Keratinocyte (primary cell): ENCODE results near the gene PACS2. TPM values are rescaled to one million over a fixed set of nuclear protein-coding genes. Genes with fewer than 3 reads are reported as not detected.
A peak's percentile ranks its signal among the peaks of the same experiment; 100 is the strongest.

Experiments used
- DNase-seq: peaks from one replicate; pipeline ENCODE4 v3.0.0-alpha.2; 2011; ENCODE audit warnings: low read depth, missing footprints, low spot score
- FAIRE-seq: peaks from 2 replicates; lab custom pipeline; 2011; peaks lifted over from hg19 to GRCh38; lab: Jason Lieb, UNC
- H2AFZ ChIP-seq: 2 replicates; pipeline ENCODE4 v1.6.0; 2012; ENCODE audit warnings: low read length, control low read depth, inconsistent platforms; ENCODE audit not compliant: control insufficient read depth
- H3K27ac ChIP-seq: 2 replicates; pipeline ENCODE4 v1.5.1; 2011; ENCODE audit warnings: low read length; ENCODE audit not compliant: control insufficient read depth, insufficient read depth
- H3K27me3 ChIP-seq: 3 replicates; pipeline ENCODE4 v1.6.0; 2011; ENCODE audit warnings: low read length; ENCODE audit not compliant: control insufficient read depth, insufficient read depth; ENCODE audit errors: extremely low read depth
- H3K36me3 ChIP-seq, 2 experiments: 2 replicates in 1 of 2; 3 replicates in 1 of 2; pipeline ENCODE4 v1.5.1; 2011; ENCODE audit warnings: low read length in 2 of 2, mild to moderate bottlenecking in 1 of 2; ENCODE audit not compliant: control insufficient read depth in 2 of 2, insufficient read depth in 2 of 2; ENCODE audit errors: extremely low read depth in 1 of 2
- H3K4me1 ChIP-seq: 3 replicates; pipeline ENCODE4 v1.5.1; 2011; ENCODE audit warnings: low read length; ENCODE audit not compliant: control insufficient read depth, insufficient read depth; ENCODE audit errors: extremely low read depth
- H3K4me2 ChIP-seq: 3 replicates; pipeline ENCODE4 v1.6.0; 2011; ENCODE audit warnings: low read depth, low read length; ENCODE audit not compliant: control insufficient read depth, insufficient read depth; ENCODE audit errors: extremely low read depth
- H3K4me3 ChIP-seq, 3 experiments: fragments of 200-600 bp in 1 of 3; sonication (generic) in 1 of 3; 2 replicates in 2 of 3; 3 replicates in 1 of 3; pipeline ENCODE4 v1.5.1; 2011 to 2016; ENCODE audit warnings: low read length in 3 of 3, mild to moderate bottlenecking in 3 of 3, control low read depth in 2 of 3, inconsistent platforms in 1 of 3, low read depth in 1 of 3, mixed read lengths in 1 of 3, mixed run types in 1 of 3, moderate library complexity in 1 of 3; ENCODE audit not compliant: control insufficient read depth in 2 of 3, insufficient read depth in 2 of 3; ENCODE audit errors: extremely low read depth in 1 of 3
- H3K79me2 ChIP-seq: 2 replicates; pipeline ENCODE4 v1.6.0; 2012; ENCODE audit warnings: low read length; ENCODE audit not compliant: control insufficient read depth, insufficient read depth
- H3K9ac ChIP-seq: 3 replicates; pipeline ENCODE4 v1.6.0; 2011; ENCODE audit warnings: low read length; ENCODE audit not compliant: control insufficient read depth, insufficient read depth; ENCODE audit errors: extremely low read depth
- H3K9me1 ChIP-seq: 3 replicates; pipeline ENCODE4 v1.6.0; 2011; ENCODE audit warnings: low read length; ENCODE audit not compliant: control insufficient read depth, insufficient read depth; ENCODE audit errors: extremely low read depth
- H3K9me3 ChIP-seq: 2 replicates; pipeline ENCODE4 v1.5.1; 2012; ENCODE audit warnings: low read depth, low read length; ENCODE audit not compliant: control insufficient read depth
- H4K20me1 ChIP-seq: 3 replicates; pipeline ENCODE4 v1.6.0; 2011; ENCODE audit warnings: low read length; ENCODE audit not compliant: control insufficient read depth, insufficient read depth; ENCODE audit errors: extremely low read depth
- CTCF ChIP-seq, 3 experiments: IDR thresholded peaks in 1 of 3; conservative IDR thresholded peaks in 1 of 3; optimal IDR thresholded peaks in 1 of 3; 2 replicates in 2 of 3; 3 replicates in 1 of 3; pipeline versions ENCODE3 to v1.5.1; 2011; ENCODE audit warnings: low read length in 3 of 3, mild to moderate bottlenecking in 3 of 3, moderate library complexity in 2 of 3, control low read depth in 1 of 3, inconsistent platforms in 1 of 3; ENCODE audit not compliant: insufficient read depth in 2 of 3; ENCODE audit errors: extremely low read depth in 1 of 3
- EZH2 ChIP-seq: IDR thresholded peaks from one replicate; pipeline ENCODE4 v1.6.1; 2012; ENCODE audit warnings: inconsistent platforms, mild to moderate bottlenecking, low read length, moderate library complexity
- dilution Hi-C: fragments of 300-500 bp; cut with MboI; formaldehyde crosslinking; loops from one replicate; pipeline ENCODE4 v1.7.0; 2020; ENCODE audit warnings: low sequenced_read_pairs; ENCODE audit not compliant: extremely low pct_ligation_motif_present
- polyA plus RNA-seq, 5 experiments: library from polyadenylated mRNA; depleted of rRNA in 3 of 5; stranded (reverse) in 3 of 5; stranded (forward) in 1 of 5; unstranded in 1 of 5; fragments of >200 nt; gene quantifications; 1 replicate in 1 of 5; 2 replicates in 3 of 5; 3 replicates in 1 of 5; pipeline versions ENCODE4 v1.2.1 to v1.2.3, GENCODE V29; 2011 to 2012; ENCODE audit warnings: missing spikeins in 2 of 5, low read depth in 1 of 5, low replicate concordance in 1 of 5

PACS2 gene
- polyA plus RNA-seq, 1 donor (not counting 4 experiments of a cell fraction or from before 2014, with no cell fraction given), result 11.8 TPM

- no peaks in the 10 kb centered on the region for H4K20me1 ChIP-seq
- DNase-seq (no peak), FAIRE-seq (no peak)
- H3K79me2 ChIP-seq, result no peaks in the 10 kb centered on the region
- no peak overlapping the region for H3K4me3 ChIP-seq
- TF ChIP-seq EZH2 (no peak), CTCF (optimal IDR thresholded peaks at IDR 0.05 in 1 of 3, IDR thresholded peaks at IDR 0.05 in 1 of 3, conservative IDR thresholded peaks at IDR 0.05 in 1 of 3; ENCODE audit: extremely low read depth in 1 of 3, insufficient read depth in 2 of 3, low read length in 3 of 3) (no peak)
- no peaks in the 10 kb centered on the region for H3K9me3 ChIP-seq
- no peaks in the 10 kb centered on the region for H3K9me1 ChIP-seq
- no peak overlapping the region for H3K27ac ChIP-seq
- no peaks in the 10 kb centered on the region for H3K36me3 ChIP-seq
- H3K4me2 ChIP-seq, result no peak overlapping the region
- dilution Hi-C loops, result no loop called here
- peaks cover 19% of the 10 kb centered on the region for H3K27me3 ChIP-seq
- peaks cover 4% of the 10 kb centered on the region for H3K4me1 ChIP-seq
- H3K9ac ChIP-seq, result no peak overlapping the region
- no peak overlapping the region for H2AFZ ChIP-seq
Observed at GRCh38 chr14:105410642-105411016, 96.1 kb downstream of the PACS2 start.

GRCh38 chr14:105411017-105411941 lies 96.7 kb downstream of the PACS2 start:
- Histone ChIP-seq H3K4me3 (peak overlapping the region in 2 of 3 experiments; percentile 17 to 29), H4K20me1 (no peaks in the 10 kb centered on the region), H3K27ac (no peak overlapping the region), H2AFZ (no peak overlapping the region), H3K4me1 (peaks cover 4% of the 10 kb centered on the region), H3K4me2 (peak overlapping the region; percentile 54), H3K36me3 (no peaks in the 10 kb centered on the region), H3K27me3 (peaks cover 19% of the 10 kb centered on the region), H3K9me3 (no peaks in the 10 kb centered on the region), H3K9ac (peak overlapping the region; percentile 41), H3K79me2 (no peaks in the 10 kb centered on the region), H3K9me1 (no peaks in the 10 kb centered on the region)
- FAIRE-seq, result no peak
- no peak for DNase-seq
- dilution Hi-C loops, result no loop called here
- TF ChIP-seq CTCF (optimal IDR thresholded peaks at IDR 0.05 in 1 of 3, IDR thresholded peaks at IDR 0.05 in 1 of 3, conservative IDR thresholded peaks at IDR 0.05 in 1 of 3; ENCODE audit: extremely low read depth in 1 of 3, insufficient read depth in 2 of 3, low read length in 3 of 3) (no peak), EZH2 (peak; percentile 24)
